Suprapubic skin (tissue), 4 donors: ENCODE data around the gene FBN1.

ENCODE experiments used
- EP300 ChIP-seq: sonication (generic); formaldehyde crosslinking; IDR thresholded peaks from one replicate; pipeline ENCODE4 v1.6.1; 2017; ENCODE audit warnings: antibody characterized with exemption
- POLR2A ChIP-seq, 2 donors: fragments of 450-650 bp; IDR thresholded peaks; one replicate each; pipeline ENCODE4 v1.6.1; 2017; ENCODE audit warnings: antibody characterized with exemption in 2 of 2, mild to moderate bottlenecking in 2 of 2, moderate library complexity in 2 of 2
- POLR2AphosphoS5 ChIP-seq, 3 donors: sonication (generic); formaldehyde crosslinking; IDR thresholded peaks; one replicate each; pipeline ENCODE4 v1.6.1; 2017; ENCODE audit warnings: antibody characterized with exemption in 3 of 3
- TF ChIP-seq, protein P1 (sequence below), 2 donors: fragments of 200-600 bp in 1 of 2; fragments of 450-650 bp in 1 of 2; sonication (generic) in 1 of 2; IDR thresholded peaks; one replicate each; pipeline ENCODE4 v1.5.1; 2016 to 2019; ENCODE audit warnings: antibody characterized with exemption in 2 of 2, mild to moderate bottlenecking in 1 of 2, moderate library complexity in 1 of 2

DNA sequence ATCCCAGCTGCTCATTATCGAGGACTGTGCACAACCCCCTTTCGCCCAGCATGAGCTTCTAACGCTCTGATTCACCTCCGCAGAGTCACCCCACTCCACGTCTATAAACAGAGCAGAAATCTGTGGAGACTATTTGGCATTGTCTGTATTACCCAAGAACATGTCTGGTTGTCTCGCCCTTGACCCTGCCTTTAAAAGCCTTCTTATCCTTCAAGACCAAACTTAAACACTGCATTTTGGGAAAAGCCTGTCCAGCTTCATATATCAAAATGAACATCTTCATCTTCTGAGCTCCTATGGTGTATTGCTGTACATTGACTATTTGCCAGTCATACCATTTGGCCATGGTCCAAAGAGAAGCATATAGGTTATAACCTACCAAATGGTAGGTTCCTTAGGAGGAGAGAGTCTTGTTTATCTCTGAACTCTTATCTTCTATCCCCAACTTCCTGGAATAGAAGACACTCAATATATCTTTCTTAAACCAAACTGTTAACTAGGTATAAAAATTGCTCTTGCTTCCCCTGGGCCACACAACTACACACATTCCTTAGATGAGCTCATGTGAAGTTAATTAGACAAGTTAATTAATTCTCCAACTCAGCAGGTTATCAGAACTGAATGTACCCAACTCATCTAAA lies 90.1 kb downstream of the FBN1 start:
- TF ChIP-seq, protein P1, sequence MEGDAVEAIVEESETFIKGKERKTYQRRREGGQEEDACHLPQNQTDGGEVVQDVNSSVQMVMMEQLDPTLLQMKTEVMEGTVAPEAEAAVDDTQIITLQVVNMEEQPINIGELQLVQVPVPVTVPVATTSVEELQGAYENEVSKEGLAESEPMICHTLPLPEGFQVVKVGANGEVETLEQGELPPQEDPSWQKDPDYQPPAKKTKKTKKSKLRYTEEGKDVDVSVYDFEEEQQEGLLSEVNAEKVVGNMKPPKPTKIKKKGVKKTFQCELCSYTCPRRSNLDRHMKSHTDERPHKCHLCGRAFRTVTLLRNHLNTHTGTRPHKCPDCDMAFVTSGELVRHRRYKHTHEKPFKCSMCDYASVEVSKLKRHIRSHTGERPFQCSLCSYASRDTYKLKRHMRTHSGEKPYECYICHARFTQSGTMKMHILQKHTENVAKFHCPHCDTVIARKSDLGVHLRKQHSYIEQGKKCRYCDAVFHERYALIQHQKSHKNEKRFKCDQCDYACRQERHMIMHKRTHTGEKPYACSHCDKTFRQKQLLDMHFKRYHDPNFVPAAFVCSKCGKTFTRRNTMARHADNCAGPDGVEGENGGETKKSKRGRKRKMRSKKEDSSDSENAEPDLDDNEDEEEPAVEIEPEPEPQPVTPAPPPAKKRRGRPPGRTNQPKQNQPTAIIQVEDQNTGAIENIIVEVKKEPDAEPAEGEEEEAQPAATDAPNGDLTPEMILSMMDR (IDR thresholded peaks at IDR 0.05): no peak
- TF ChIP-seq POLR2A (IDR thresholded peaks at IDR 0.05) (no peak), POLR2AphosphoS5 (IDR thresholded peaks at IDR 0.05) (no peak), EP300 (no peak)
